HG03064 (cell line): ENCODE results near the gene UBTD2.
"Not testable (repeated sequence)": the region's sequence is repeated elsewhere in the genome, so short reads cannot be mapped to it uniquely, and the experiment has no call there.

ENCODE experiments used
- ATAC-seq: cut with Tn5 transposase; IDR thresholded peaks from one replicate; pipeline ENCODE4 v1.9.1; 2021; ENCODE audit warnings: low read depth; ENCODE audit not compliant: unreplicated experiment

UBTD2 gene

GRCh38 chr5:172199446-172199845, 84.1 kb downstream of the UBTD2 start:
- no peak for ATAC-seq

GRCh38 chr5:172197775-172198174, 85.8 kb downstream of the UBTD2 start:
- ATAC-seq: not testable (repeated sequence)

- no peak for ATAC-seq
Observed at GRCh38 chr5:172194985-172195774, 88.4 kb downstream of the UBTD2 start.

GRCh38 chr5:172193872-172194271, 89.7 kb downstream of the UBTD2 start, which contains the start of gene EFCAB9:
Gene EFCAB9 (plus strand): TSS chr5:172194172. CDS start chr5:172194173, 1 bp downstream.
- ATAC-seq: no peak

GRCh38 chr5:172189693-172190296, 93.8 kb downstream of the UBTD2 start:
- no peak for ATAC-seq

GRCh38 chr5:172188893-172189692, 94.5 kb downstream of the UBTD2 start:
- no peak for ATAC-seq

- peak; percentile 68 for ATAC-seq
Observed at GRCh38 chr5:172188033-172188892, 95.3 kb downstream of the UBTD2 start, which contains the start of gene STK10. Gene STK10 (minus strand): TSS chr5:172188224. CDS start chr5:172188042, 182 bp downstream.

- ATAC-seq: no peak
Observed at GRCh38 chr5:172187118-172188032, 96.2 kb downstream of the UBTD2 start.

GRCh38 chr5:172186114-172186695, 97.4 kb downstream of the UBTD2 start:
- no peak for ATAC-seq

- no peak for ATAC-seq
Observed at GRCh38 chr5:172185096-172185461, 98.5 kb downstream of the UBTD2 start.

GRCh38 chr5:172183881-172184280, 99.7 kb downstream of the UBTD2 start:
- no peak for ATAC-seq

GRCh38 chr5:172182291-172182690, 101.3 kb downstream of the UBTD2 start:
- no peak for ATAC-seq

- no peak for ATAC-seq
Observed at GRCh38 chr5:172180936-172181335, 102.6 kb downstream of the UBTD2 start.

GRCh38 chr5:172178991-172179989, 104.3 kb downstream of the UBTD2 start:
- ATAC-seq: peak; percentile 27

- no peak for ATAC-seq
Observed at GRCh38 chr5:172178301-172178987, 105.1 kb downstream of the UBTD2 start.

- no peak for ATAC-seq
Observed at GRCh38 chr5:172177176-172177575, 106.4 kb downstream of the UBTD2 start.

- peak; percentile 50 for ATAC-seq
Observed at GRCh38 chr5:172175263-172175719, 108.3 kb downstream of the UBTD2 start.
